Endothelial cell of hepatic sinusoid (primary cell): ENCODE results near the gene CKMT1B.
"Not testable (repeated sequence)": the region's sequence is repeated elsewhere in the genome, so short reads cannot be mapped to it uniquely, and the experiment has no call there.

Experiments used
- in situ Hi-C: cut with HindIII; loops from 2 replicates; pipeline ENCODE4 v1.10.0; 2017; ENCODE audit warnings: low sequenced_read_pairs

The CKMT1B gene

GRCh38 chr15:43626937-43627336, 33.1 kb downstream of the CKMT1B start:
- in situ Hi-C loops: not testable (repeated sequence)

- in situ Hi-C loops: not testable (repeated sequence)
These were observed 44.8 kb downstream of the CKMT1B start for GRCh38 chr15:43638464-43639204.
